PC-3 (cell line): ENCODE measurements around the gene KCNIP4. TPM values are rescaled to one million over a fixed set of nuclear protein-coding genes. Genes with fewer than 3 reads are reported as not detected.

Experiments
- ATAC-seq: fragments of 200-7000 bp; cut with Tn5 transposase; 2 replicates; pipeline ENCODE4 v1.9.1; 2020; ENCODE audit warnings: mild to moderate bottlenecking, moderate library complexity
- BruUV-seq: library from RNA; stranded (reverse); fragments of 400-500 nt; replicated peaks from 2 replicates; lab custom pipeline; 2021; lab: Mats Ljungman, UMichigan
- CTCF ChIA-PET: fragments of 300-600 bp; sonication (Branson Sonifier 250); formaldehyde crosslinking; loops from one replicate; lab custom pipeline; 2022; ENCODE audit warnings: antibody characterized with exemption; lab: Charles Lee
- POLR2A ChIA-PET: fragments of 300-600 bp; sonication (Branson Sonifier 250); formaldehyde crosslinking; loops from one replicate; lab custom pipeline; 2022; ENCODE audit warnings: antibody characterized with exemption; ENCODE audit not compliant: unreplicated experiment; lab: Charles Lee
- DNase-seq: peaks from one replicate; pipeline ENCODE4 v3.0.0-alpha.2; 2015
- H2AFZ ChIP-seq: fragments of 300-600 bp; sonication (generic); 2 replicates; pipeline ENCODE4 v1.6.0; 2016; ENCODE audit warnings: antibody characterized with exemption, low read length
- H3F3A ChIP-seq: fragments of 300-600 bp; sonication (generic); one replicate; pipeline ENCODE4 v1.6.0; 2017; ENCODE audit warnings: antibody characterized with exemption, low read length, control low read depth, mild to moderate bottlenecking; ENCODE audit not compliant: unreplicated experiment
- H3K27ac ChIP-seq: fragments of 300-600 bp; sonication (generic); 2 replicates; pipeline ENCODE4 v1.5.1; 2016; ENCODE audit warnings: mild to moderate bottlenecking, low read length
- H3K27me3 ChIP-seq: fragments of 300-600 bp; sonication (generic); 2 replicates; pipeline ENCODE4 v1.6.1; 2016; ENCODE audit warnings: low read length, mixed read lengths
- H3K36me3 ChIP-seq: fragments of 300-600 bp; sonication (generic); 2 replicates; pipeline ENCODE4 v1.6.1; 2016; ENCODE audit warnings: low read depth, mixed run types, low read length, mixed read lengths
- H3K4me1 ChIP-seq: fragments of 300-600 bp; sonication (generic); 2 replicates; pipeline ENCODE4 v1.5.1; 2016; ENCODE audit warnings: low read length; ENCODE audit not compliant: insufficient read depth
- H3K4me2 ChIP-seq: fragments of 300-600 bp; sonication (generic); 2 replicates; pipeline ENCODE4 v1.6.0; 2016; ENCODE audit warnings: low read length
- H3K4me3 ChIP-seq: fragments of 300-600 bp; sonication (generic); 2 replicates; pipeline ENCODE4 v1.5.1; 2016; ENCODE audit warnings: mild to moderate bottlenecking, low read length, mixed read lengths
- H3K79me2 ChIP-seq: fragments of 300-600 bp; sonication (generic); 2 replicates; pipeline ENCODE4 v1.6.1; 2017; ENCODE audit warnings: low read length, mixed read lengths
- H3K9ac ChIP-seq: fragments of 300-600 bp; sonication (generic); 2 replicates; pipeline ENCODE4 v1.6.0; 2016; ENCODE audit warnings: mild to moderate bottlenecking, low read length
- H3K9me2 ChIP-seq: fragments of 300-600 bp; sonication (generic); replicated peaks from 2 replicates; pipeline ENCODE4 v1.6.1; 2016; ENCODE audit warnings: mixed run types, low read length, mixed read lengths
- H3K9me3 ChIP-seq: fragments of 300-600 bp; sonication (generic); 2 replicates; pipeline ENCODE4 v1.6.1; 2016; ENCODE audit warnings: low read length, mixed read lengths
- H4K20me1 ChIP-seq: fragments of 300-600 bp; sonication (generic); 2 replicates; pipeline ENCODE4 v1.6.1; 2016; ENCODE audit warnings: low read length, mixed read lengths
- CTCF ChIP-seq: fragments of 300-600 bp; sonication (generic); conservative IDR thresholded peaks from 2 replicates; pipeline ENCODE4 v1.5.1; 2017; ENCODE audit warnings: antibody characterized with exemption, low read depth, mild to moderate bottlenecking, low read length
- EZH2 ChIP-seq: fragments of 300-600 bp; sonication (generic); IDR thresholded peaks from one replicate; pipeline ENCODE4 v1.6.1; 2017; ENCODE audit warnings: antibody characterized with exemption, mild to moderate bottlenecking, low read length; ENCODE audit not compliant: unreplicated experiment
- EZH2phosphoT487 ChIP-seq: fragments of 300-600 bp; sonication (generic); IDR thresholded peaks from 2 replicates; pipeline ENCODE4 v1.6.1; 2018; ENCODE audit warnings: mild to moderate bottlenecking, antibody characterized with exemption, low read length, borderline replicate concordance
- intact Hi-C: fragments of 100-400 bp; cut with micrococcal nuclease; formaldehyde crosslinking; loops from 2 replicates; pipeline ENCODE4 v1.9.0; 2023
- total RNA-seq: library from RNA; depleted of rRNA; stranded (reverse); fragments of >200 nt; gene quantifications from 2 replicates; pipeline ENCODE4 v1.2.3, GENCODE V29; 2014

The KCNIP4 gene
- total RNA-seq, 1 experiment from 2014 or later, result not detected

- no peak for ATAC-seq
- Histone ChIP-seq H3K9me2 (no peaks in the 10 kb centered on the region), H3K27ac (no peak overlapping the region), H3K9me3 (no peaks in the 10 kb centered on the region), H4K20me1 (no peaks in the 10 kb centered on the region), H3K79me2 (no peaks in the 10 kb centered on the region), H3F3A (no peaks in the 10 kb centered on the region), H3K4me3 (no peak overlapping the region), H2AFZ (no peak overlapping the region), H3K27me3 (no peaks in the 10 kb centered on the region), H3K9ac (no peak overlapping the region), H3K4me2 (no peak overlapping the region), H3K36me3 (no peaks in the 10 kb centered on the region), H3K4me1 (no peaks in the 10 kb centered on the region)
- no TSS peak for BruUV-seq
- ChIA-PET CTCF (no interaction called here), POLR2A (no interaction called here)
- DNase-seq, result no peak
- intact Hi-C loops, result no loop called here
- TF ChIP-seq CTCF, result no peak
- no peak for TF ChIP-seq EZH2
- TF ChIP-seq EZH2phosphoT487, result no peak
These were observed 99.5 kb downstream of the KCNIP4 start for GRCh38 chr4:21849077-21849476.

GRCh38 chr4:21848021-21848420 lies 100.6 kb downstream of the KCNIP4 start:
- intact Hi-C loops, result no loop called here
- CTCF ChIA-PET, result no interaction called here
- no peak overlapping the region for H3K27ac ChIP-seq
- no peaks in the 10 kb centered on the region for H3K9me2 ChIP-seq
- no peaks in the 10 kb centered on the region for H3K27me3 ChIP-seq
- BruUV-seq, result no TSS peak
- no peaks in the 10 kb centered on the region for H3K4me1 ChIP-seq
- no peak for TF ChIP-seq EZH2phosphoT487
- no peak for TF ChIP-seq CTCF
- TF ChIP-seq EZH2, result no peak
- no peaks in the 10 kb centered on the region for H3K36me3 ChIP-seq
- DNase-seq, result no peak
- no peak overlapping the region for H3K9ac ChIP-seq
- no peak overlapping the region for H2AFZ ChIP-seq
- H3K4me3 ChIP-seq, result no peak overlapping the region
- H3K9me3 ChIP-seq, result no peaks in the 10 kb centered on the region
- H4K20me1 ChIP-seq, result no peaks in the 10 kb centered on the region
- ATAC-seq, result no peak
- H3F3A ChIP-seq, result no peaks in the 10 kb centered on the region
- no peaks in the 10 kb centered on the region for H3K79me2 ChIP-seq
- no peak overlapping the region for H3K4me2 ChIP-seq
- POLR2A ChIA-PET, result no interaction called here

- H3K4me2 ChIP-seq, result no peak overlapping the region
- POLR2A ChIA-PET, result no interaction called here
- no peak for ATAC-seq
These were observed 102.9 kb downstream of the KCNIP4 start for GRCh38 chr4:21845663-21846062.

More at GRCh38 chr4:21845663-21846062, 102.9 kb downstream of the KCNIP4 start:
- H3K79me2 ChIP-seq, result no peaks in the 10 kb centered on the region
- no peak overlapping the region for H3K4me3 ChIP-seq
- H4K20me1 ChIP-seq, result no peaks in the 10 kb centered on the region
- DNase-seq, result no peak
- TF ChIP-seq CTCF, result no peak
- no peak for TF ChIP-seq EZH2phosphoT487
- no peak for TF ChIP-seq EZH2
- H3K4me1 ChIP-seq, result no peaks in the 10 kb centered on the region
- no peak overlapping the region for H2AFZ ChIP-seq
- CTCF ChIA-PET, result no interaction called here
- H3F3A ChIP-seq, result no peaks in the 10 kb centered on the region
- H3K36me3 ChIP-seq, result no peaks in the 10 kb centered on the region
- no TSS peak for BruUV-seq
- no peak overlapping the region for H3K9ac ChIP-seq
- H3K27me3 ChIP-seq, result no peaks in the 10 kb centered on the region
- H3K9me2 ChIP-seq, result no peaks in the 10 kb centered on the region
- no peak overlapping the region for H3K27ac ChIP-seq
- intact Hi-C loops, result no loop called here
- no peaks in the 10 kb centered on the region for H3K9me3 ChIP-seq
